Ovary (tissue), 3 donors: ENCODE measurements around the gene KIAA0586.
"Not testable (repeated sequence)": the region's sequence is repeated elsewhere in the genome, so short reads cannot be mapped to it uniquely, and the experiment has no call there.

Source experiments
- CTCF ChIP-seq, 3 donors: fragments of 450-650 bp in 2 of 3; fragments of 200-600 bp in 1 of 3; IDR thresholded peaks; one replicate each; pipeline versions ENCODE4 v1.5.1 to v1.8.0; 2016 to 2022; ENCODE audit warnings: antibody characterized with exemption in 3 of 3, mild to moderate bottlenecking in 1 of 3
- EP300 ChIP-seq: sonication (generic); formaldehyde crosslinking; IDR thresholded peaks from one replicate; pipeline ENCODE4 v1.6.1; 2017; ENCODE audit warnings: antibody characterized with exemption
- POLR2A ChIP-seq: fragments of 450-650 bp; IDR thresholded peaks from one replicate; pipeline ENCODE4 v1.6.1; 2017; ENCODE audit warnings: antibody characterized with exemption, mild to moderate bottlenecking, moderate library complexity
- donor health status: DM: no; HTN: no; CAD: no.

GRCh38 chr14:58588321-58588720 lies 160.8 kb downstream of the KIAA0586 start:
- TF ChIP-seq POLR2A; CTCF (IDR thresholded peaks at IDR 0.05); EP300: not testable (repeated sequence)
